Urinary bladder (tissue), 4 donors: ENCODE data around the gene ADIRF. TPM values are rescaled to one million over a fixed set of nuclear protein-coding genes. Genes with fewer than 3 reads are reported as not detected.
"Not testable (repeated sequence)": the region's sequence is repeated elsewhere in the genome, so short reads cannot be mapped to it uniquely, and the experiment has no call there.

Experiments used
- DNase-seq: peaks from one replicate; pipeline ENCODE4 v3.0.0-alpha.2; 2015; ENCODE audit errors: extremely low spot score
- H3K27ac ChIP-seq: one replicate; pipeline ENCODE4 v1.5.1; 2013; ENCODE audit warnings: low read depth, mild to moderate bottlenecking, moderate library complexity
- H3K36me3 ChIP-seq: one replicate; pipeline ENCODE4 v1.6.1; 2013; ENCODE audit warnings: mild to moderate bottlenecking, moderate library complexity; ENCODE audit not compliant: insufficient read depth
- H3K4me1 ChIP-seq: one replicate; pipeline ENCODE4 v1.6.1; 2013; ENCODE audit warnings: mild to moderate bottlenecking, moderate library complexity; ENCODE audit not compliant: insufficient read depth
- H3K4me3 ChIP-seq: one replicate; pipeline ENCODE4 v1.5.1; 2013; ENCODE audit warnings: low read depth, low read length
- WGBS: extraction: QIAGEN DNeasy Blood & Tissue Kit; methylation state at CpG from one replicate; pipeline ENCODE4 v1.1.7; 2013; 5-methylcytosine and 5-hydroxymethylcytosine counted together
- polyA plus RNA-seq: library from polyadenylated mRNA; stranded (reverse); fragments of 200-250 nt; gene quantifications from one replicate; pipeline ENCODE4 v1.2.3, GENCODE V29; 2013
- small RNA-seq: library from RNA; depleted of rRNA; stranded (forward); fragments of <200 nt; gene quantifications from one replicate; pipeline ENCODE3, GENCODE V24; 2014
- total RNA-seq: library from RNA; depleted of rRNA; stranded (reverse); fragments of >200 nt; gene quantifications from one replicate; pipeline ENCODE4 v1.2.3, GENCODE V29; 2014
- donor health status: healthy with polysubstance abuse.
- donor health status: healthy.

The ADIRF gene
- total and polyA plus RNA-seq, 2 donors: 112 to 404 TPM

DNA sequence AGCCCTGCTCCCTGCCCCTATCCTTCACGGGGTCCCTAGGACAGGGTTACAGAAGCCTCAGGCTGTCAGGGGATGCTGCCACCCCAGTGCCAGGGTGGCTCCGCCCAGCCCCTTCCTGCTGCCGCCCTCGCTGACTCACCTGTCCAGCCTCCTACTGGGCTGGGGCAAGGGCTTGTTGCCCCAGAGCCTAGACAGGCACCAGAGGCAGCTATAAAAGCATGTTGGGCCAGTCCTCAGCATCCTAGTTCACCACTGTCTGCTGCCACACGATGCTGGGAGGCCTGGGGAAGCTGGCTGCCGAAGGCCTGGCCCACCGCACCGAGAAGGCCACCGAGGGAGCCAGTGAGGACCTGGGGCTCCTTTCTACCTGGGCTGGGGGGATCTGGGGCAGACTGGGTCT is 51.8 kb downstream of the ADIRF start, which contains the start of gene FAM25A:
FAM25A (plus strand) TSS at position 239 of the 400 bp plus-strand sequence; CDS start at position 270, 31 bp downstream.
- not testable (repeated sequence) for H3K36me3 ChIP-seq, H3K4me1 ChIP-seq, DNase-seq, H3K27ac ChIP-seq, H3K4me3 ChIP-seq
- whole genome bisulfite sequencing: 85% methylated on average over 9 of the region's 9 CpGs

Small RNA genes within 50 kb of the gene (small RNA-seq; reads per million reads assigned to genes)
- gene BMS1P3: not detected
- not detected for gene FAM25A

Other genes starting within 250 kb of the ADIRF start
- 128 TPM for gene BMPR1A, start 211.9 kb upstream of the ADIRF start, total RNA-seq
- 36.6 TPM for gene BMPR1A, start 211.9 kb upstream of the ADIRF start, polyA plus RNA-seq
- gene MMRN2, start 10.9 kb upstream of the ADIRF start, total RNA-seq: 49.0 TPM
- 40.8 TPM for gene MMRN2, start 10.9 kb upstream of the ADIRF start, polyA plus RNA-seq
- gene SNCG, start 9.9 kb upstream of the ADIRF start, total RNA-seq: 69.2 TPM
- gene SNCG, start 9.9 kb upstream of the ADIRF start, polyA plus RNA-seq: 197 TPM
- not detected for gene FAM25A, start 51.8 kb downstream of the ADIRF start, total RNA-seq
- not detected for gene FAM25A, start 51.8 kb downstream of the ADIRF start, polyA plus RNA-seq
- gene GLUD1, start 126.4 kb downstream of the ADIRF start, total RNA-seq: 186 TPM
- 118 TPM for gene GLUD1, start 126.4 kb downstream of the ADIRF start, polyA plus RNA-seq
- 68.2 TPM for gene SHLD2, start 126.7 kb downstream of the ADIRF start, total RNA-seq
- 15.0 TPM for gene SHLD2, start 126.7 kb downstream of the ADIRF start, polyA plus RNA-seq